Activated CD4-positive, alpha-beta T cell treated with anti-CD3 and anti-CD28 coated beads, Interleukin-2, amount 10 ng/mL, durations not matched to agents 7 days and 5 days (primary cell): ENCODE measurements around the gene ARNT2. TPM values are rescaled to one million over a fixed set of nuclear protein-coding genes. Genes with fewer than 3 reads are reported as not detected.

ENCODE experiments used
- CTCF ChIA-PET: fragments of 350-600 bp; sonication (Branson Sonifier 250); formaldehyde crosslinking; loops from one replicate; lab custom pipeline; 2021; ENCODE audit warnings: antibody characterized with exemption; lab: Charles Lee
- POLR2A ChIA-PET: fragments of 350-600 bp; sonication (Branson Sonifier 250); formaldehyde crosslinking; loops from one replicate; lab custom pipeline; 2021; ENCODE audit warnings: antibody characterized with exemption; lab: Charles Lee
- DNase-seq: peaks from one replicate; pipeline ENCODE4 v3.0.0-alpha.2; 2020
- H3K27ac Mint-ChIP-seq: one replicate; pipeline ENCODE4 v1.8.0; 2021; ENCODE audit warnings: mild to moderate bottlenecking, moderate library complexity, mixed read lengths
- H3K27me3 Mint-ChIP-seq: one replicate; pipeline ENCODE4 v1.8.0; 2021; ENCODE audit warnings: mixed read lengths
- H3K36me3 Mint-ChIP-seq: one replicate; pipeline ENCODE4 v1.8.0; 2021; ENCODE audit warnings: low read depth, mixed read lengths
- H3K4me1 Mint-ChIP-seq: one replicate; pipeline ENCODE4 v1.8.0; 2021; ENCODE audit warnings: mixed read lengths
- H3K4me3 Mint-ChIP-seq: one replicate; pipeline ENCODE4 v1.8.0; 2021; ENCODE audit warnings: mild to moderate bottlenecking, moderate library complexity, mixed read lengths
- H3K9me3 Mint-ChIP-seq: one replicate; pipeline ENCODE4 v1.8.0; 2021; ENCODE audit warnings: mixed read lengths
- total RNA-seq, 2 experiments: library from RNA; stranded (reverse); gene quantifications; one replicate each; pipeline ENCODE4 v1.2.3, GENCODE V29; 2021

Gene ARNT2
- total RNA-seq, 2 experiments from 2014 or later, result not detected

DNA sequence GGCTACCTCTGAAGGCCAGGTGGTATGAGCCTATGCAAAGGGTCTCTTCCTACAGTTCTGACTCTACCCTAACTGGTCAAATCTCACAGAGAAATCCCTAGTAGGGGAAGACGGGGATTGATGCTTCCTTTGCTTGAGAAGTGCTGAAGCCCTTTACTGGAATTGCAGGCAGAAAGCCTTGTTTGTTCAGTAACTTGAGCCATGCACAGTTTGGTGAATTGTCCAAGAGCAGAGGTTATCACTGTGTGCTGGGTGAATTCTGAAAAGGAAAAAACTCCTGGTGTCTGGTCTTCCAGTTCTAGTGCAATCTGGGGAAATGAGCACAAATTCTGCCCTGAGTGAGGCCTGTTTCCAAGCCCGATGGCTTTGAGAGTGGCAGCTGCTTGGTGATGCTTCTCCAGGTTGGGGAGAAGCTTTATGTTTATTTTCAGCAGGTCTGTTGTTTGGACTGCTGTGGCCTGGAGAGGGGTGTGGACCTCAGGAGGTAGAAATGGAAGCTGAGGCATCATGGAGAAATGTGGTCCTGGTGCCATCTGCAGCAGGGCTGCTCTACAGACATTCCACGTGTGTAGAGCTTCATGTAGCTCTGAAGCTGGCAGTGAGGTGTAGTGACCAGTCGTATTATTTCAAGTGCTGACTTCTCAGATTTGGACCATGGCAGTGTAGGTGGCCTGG lies 60.9 kb downstream of the ARNT2 start:
- Mint-ChIP-seq H3K36me3 (no peaks in the 10 kb centered on the region), H3K4me1 (no peaks in the 10 kb centered on the region), H3K27me3 (no peaks in the 10 kb centered on the region), H3K27ac (no peak overlapping the region), H3K4me3 (no peak overlapping the region), H3K9me3 (no peaks in the 10 kb centered on the region)
- CTCF ChIA-PET, result no interaction called here
- DNase-seq, result no peak
- POLR2A ChIA-PET, result no interaction called here

DNA sequence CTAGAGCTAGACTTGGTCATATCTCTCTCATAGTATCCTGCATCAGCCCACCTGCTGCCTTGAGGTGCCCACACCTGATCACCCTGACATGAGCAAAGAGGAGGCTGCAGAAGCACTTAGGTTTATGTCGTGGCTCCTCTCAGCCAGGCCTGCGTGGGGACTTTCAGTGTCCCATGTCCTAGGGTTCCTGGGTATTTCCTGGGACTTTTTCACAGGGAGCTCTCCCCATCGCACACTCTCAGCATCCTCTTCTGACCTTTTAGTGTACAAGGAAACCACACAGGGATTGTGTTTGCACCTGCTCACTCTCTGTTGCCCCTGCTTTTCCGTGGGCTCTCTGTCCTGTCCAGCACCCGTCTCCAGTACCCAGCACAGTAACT lies 61.4 kb downstream of the ARNT2 start:
- Mint-ChIP-seq H3K4me1 (no peaks in the 10 kb centered on the region), H3K27me3 (no peaks in the 10 kb centered on the region)
- CTCF ChIA-PET, result no interaction called here

DNA sequence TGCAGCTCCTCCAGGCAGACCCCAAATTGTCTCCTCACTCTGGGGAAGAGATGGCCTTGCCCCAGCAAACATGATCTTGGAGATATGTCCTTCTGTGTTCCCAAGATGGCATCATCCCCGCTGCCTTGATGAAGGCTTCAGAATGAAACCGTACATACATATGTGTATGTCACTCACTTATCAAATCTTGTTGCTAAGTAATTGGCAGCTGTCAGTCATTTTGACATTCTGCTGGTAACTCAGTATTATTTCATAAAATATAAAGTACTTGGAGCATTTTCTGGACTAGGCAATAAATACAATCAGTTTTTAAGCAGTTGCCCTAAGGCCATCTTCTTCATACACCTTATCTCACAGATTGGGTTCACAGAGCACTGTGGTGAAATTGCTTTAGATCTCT lies 62.4 kb downstream of the ARNT2 start:
- Mint-ChIP-seq H3K36me3 (no peaks in the 10 kb centered on the region), H3K27ac (no peak overlapping the region), H3K9me3 (no peaks in the 10 kb centered on the region), H3K4me3 (no peak overlapping the region), H3K27me3 (no peaks in the 10 kb centered on the region), H3K4me1 (no peaks in the 10 kb centered on the region)
- POLR2A ChIA-PET, result no interaction called here
- CTCF ChIA-PET, result no interaction called here
- DNase-seq, result no peak

More for the DNA sequence above, 61.4 kb downstream of the ARNT2 start:
- Mint-ChIP-seq H3K27ac (no peak overlapping the region), H3K36me3 (no peaks in the 10 kb centered on the region), H3K9me3 (no peaks in the 10 kb centered on the region), H3K4me3 (no peak overlapping the region)
- no peak for DNase-seq
- POLR2A ChIA-PET, result no interaction called here

DNA sequence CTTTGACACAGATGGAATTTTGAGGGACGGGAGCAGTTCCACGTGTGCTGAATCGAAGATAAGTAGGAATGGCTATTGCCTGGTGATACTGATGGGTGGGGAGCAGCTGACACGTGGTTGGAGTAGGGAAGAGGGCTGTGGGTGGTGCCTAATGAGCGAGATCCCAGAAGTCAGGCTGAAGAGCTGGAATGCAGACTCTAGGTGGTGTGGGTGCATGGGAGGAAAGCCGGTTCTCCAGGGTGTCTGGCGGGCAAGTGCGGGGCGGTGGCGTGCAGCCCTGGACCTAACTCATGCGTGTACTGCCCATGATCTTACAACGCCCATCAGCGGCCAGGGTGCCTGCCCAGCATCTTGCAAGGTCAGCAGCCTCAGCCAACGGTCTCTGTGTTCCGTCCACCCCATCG lies 63.1 kb downstream of the ARNT2 start:
- Mint-ChIP-seq H3K4me1 (no peaks in the 10 kb centered on the region), H3K4me3 (no peak overlapping the region), H3K9me3 (no peaks in the 10 kb centered on the region), H3K27me3 (peaks cover 4% of the 10 kb centered on the region), H3K36me3 (no peaks in the 10 kb centered on the region), H3K27ac (no peak overlapping the region)
- ChIA-PET POLR2A (no interaction called here), CTCF (no interaction called here)
- no peak for DNase-seq

DNA sequence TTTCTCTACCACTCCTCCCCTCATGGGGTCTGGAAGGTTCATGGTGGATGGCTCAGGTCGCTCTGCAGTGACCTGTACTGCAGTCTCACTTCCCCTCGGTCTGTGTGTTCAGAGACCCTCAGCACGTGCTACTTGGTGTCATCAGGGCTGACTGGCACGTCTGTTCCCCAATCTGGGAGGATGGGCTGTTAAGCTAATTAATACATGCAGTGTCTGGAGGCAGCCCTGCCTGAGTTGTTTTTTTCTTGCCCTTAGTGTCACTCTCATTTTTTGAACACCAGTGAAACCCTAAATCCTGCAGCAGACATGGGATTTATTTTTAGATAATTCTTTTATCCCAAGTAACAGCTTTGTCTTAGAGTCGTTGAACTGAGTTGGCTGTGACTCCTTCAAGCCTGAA lies 64.6 kb downstream of the ARNT2 start:
- Mint-ChIP-seq H3K27ac (no peak overlapping the region), H3K9me3 (no peaks in the 10 kb centered on the region), H3K4me3 (no peak overlapping the region), H3K4me1 (no peaks in the 10 kb centered on the region), H3K36me3 (no peaks in the 10 kb centered on the region), H3K27me3 (peaks cover 13% of the 10 kb centered on the region)
- POLR2A ChIA-PET, result no interaction called here
- no peak for DNase-seq
- CTCF ChIA-PET, result no interaction called here

DNA sequence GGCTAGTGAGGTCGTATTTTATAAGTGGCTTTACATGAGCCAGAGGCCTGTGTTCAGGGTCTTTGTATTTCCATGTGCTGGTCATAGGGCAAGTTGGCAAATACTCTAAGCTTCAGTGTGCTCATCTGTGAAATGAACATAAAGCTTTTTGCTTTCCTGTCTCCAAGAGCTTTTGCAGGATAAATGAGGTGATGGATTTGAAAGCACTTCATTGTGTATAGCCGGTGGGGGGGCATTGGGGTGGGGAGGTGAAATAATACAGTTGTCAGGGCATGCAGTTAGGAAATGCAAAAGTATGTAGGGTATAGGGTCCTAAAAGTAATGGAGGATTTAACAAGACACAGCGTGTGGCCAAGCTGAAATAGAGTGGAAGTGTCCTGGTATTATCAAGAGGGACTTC lies 67.7 kb downstream of the ARNT2 start:
- CTCF ChIA-PET, result no interaction called here
- H3K9me3 Mint-ChIP-seq, result peaks cover 7% of the 10 kb centered on the region
- no peak for DNase-seq
- POLR2A ChIA-PET, result no interaction called here
- no peak overlapping the region for H3K27ac Mint-ChIP-seq
- H3K27me3 Mint-ChIP-seq, result peaks cover 13% of the 10 kb centered on the region
- H3K36me3 Mint-ChIP-seq, result no peaks in the 10 kb centered on the region
- H3K4me3 Mint-ChIP-seq, result no peak overlapping the region
- no peaks in the 10 kb centered on the region for H3K4me1 Mint-ChIP-seq

DNA sequence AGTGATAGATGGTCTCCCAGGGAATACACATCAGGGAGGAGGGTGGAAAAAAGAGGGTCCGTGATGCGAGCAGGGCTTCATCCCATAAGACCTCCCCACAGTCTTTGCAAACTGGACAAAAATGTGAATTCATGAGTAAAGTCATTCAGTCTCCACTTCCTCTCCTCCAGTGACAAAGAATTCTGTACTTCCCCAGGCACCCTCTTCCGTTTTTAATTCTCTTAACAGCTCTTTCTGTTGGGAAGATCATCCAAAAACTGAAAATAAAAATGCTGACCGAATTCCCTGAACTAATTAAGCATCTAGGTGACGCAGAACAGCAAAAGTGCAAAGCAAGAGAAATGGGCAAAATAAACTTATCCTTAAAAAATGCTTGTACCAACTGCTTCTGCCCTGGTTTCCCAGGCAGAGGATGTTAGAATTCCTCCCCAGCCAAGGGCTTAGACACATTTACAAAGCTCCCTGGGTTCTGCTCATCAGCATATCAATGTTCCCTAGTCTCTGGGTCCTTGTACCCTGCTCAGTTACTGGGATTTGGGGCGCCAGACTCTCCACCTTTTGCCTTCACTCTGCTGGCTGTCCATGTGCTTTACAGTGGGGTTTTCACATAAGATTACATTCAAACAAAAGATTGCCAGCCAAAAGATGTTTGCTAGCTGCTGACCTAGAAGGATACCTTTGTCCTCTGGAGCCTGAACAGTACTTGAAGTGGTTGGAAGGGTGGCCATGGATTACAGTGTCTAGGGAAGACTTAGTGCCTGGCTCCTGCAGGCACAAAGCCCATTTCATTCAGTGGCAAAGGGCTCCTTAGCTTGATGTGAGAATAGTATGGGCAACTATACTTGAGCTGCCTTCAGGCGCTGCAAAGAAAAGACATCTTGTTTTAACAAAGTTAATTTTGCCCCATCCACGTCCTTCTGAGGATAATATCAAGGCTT lies 69.4 kb downstream of the ARNT2 start:
- no peak overlapping the region for H3K4me3 Mint-ChIP-seq
- H3K4me1 Mint-ChIP-seq, result no peaks in the 10 kb centered on the region
- ChIA-PET POLR2A (no interaction called here), CTCF (interaction anchor here (1.5 kb wide), 1 partner anchor 9 kb away, joined by 3 read pairs; no protein-coding TSS in a partner anchor)
- no peaks in the 10 kb centered on the region for H3K36me3 Mint-ChIP-seq
- peaks cover 7% of the 10 kb centered on the region for H3K9me3 Mint-ChIP-seq
- DNase-seq, result no peak
- H3K27me3 Mint-ChIP-seq, result peaks cover 13% of the 10 kb centered on the region
- H3K27ac Mint-ChIP-seq, result no peak overlapping the region

DNA sequence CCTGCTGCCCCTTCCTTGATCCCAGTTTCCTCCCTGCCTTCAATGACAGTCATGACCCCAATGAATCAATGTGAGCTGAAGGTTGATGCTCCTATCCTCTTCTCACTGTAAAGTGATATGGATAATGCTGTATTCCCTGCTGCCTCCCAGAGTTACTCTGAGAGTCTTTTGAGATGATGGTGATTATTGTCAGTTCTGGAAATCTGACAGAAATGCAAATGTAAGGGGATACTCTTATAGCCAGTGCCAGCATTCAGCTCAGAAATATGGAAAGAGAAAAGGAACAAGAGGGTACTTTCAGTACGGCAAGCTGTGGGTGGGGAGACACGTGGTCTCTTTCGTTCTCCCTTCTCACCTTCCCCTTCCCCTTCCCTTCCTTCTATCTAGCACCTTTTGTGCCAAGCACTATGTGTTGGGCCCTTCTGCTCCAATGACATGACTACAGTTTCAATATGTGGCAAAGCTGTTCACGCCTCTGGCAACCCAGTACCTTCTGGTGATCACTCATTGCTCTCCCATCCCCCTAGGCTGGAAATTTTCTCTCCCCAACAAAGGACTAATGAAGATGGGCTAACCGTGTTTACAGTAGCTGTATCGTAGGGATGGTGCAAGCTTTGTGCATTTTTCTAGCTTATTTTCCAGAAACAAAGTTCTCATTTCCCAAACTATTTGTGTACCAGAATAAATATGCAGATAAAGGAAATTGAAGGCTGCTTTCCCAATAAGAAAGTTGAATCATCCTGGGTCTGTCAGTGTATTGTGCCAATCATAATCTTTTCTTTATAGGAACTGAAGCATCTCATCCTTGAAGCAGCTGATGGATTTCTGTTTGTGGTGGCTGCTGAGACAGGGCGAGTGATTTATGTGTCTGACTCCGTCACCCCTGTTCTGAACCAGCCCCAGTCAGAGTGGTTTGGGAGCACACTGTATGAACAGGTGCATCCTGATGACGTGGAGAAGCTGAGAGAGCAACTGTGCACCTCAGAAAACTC lies 70.3 kb downstream of the ARNT2 start:
- CTCF ChIA-PET, result interaction anchor here (1.5 to 1.8 kb wide), 2 partner anchors 8 to 15 kb away, joined by 3 to 7 read pairs; no protein-coding TSS in a partner anchor
- no peak overlapping the region for H3K27ac Mint-ChIP-seq
- no peaks in the 10 kb centered on the region for H3K36me3 Mint-ChIP-seq
- H3K4me3 Mint-ChIP-seq, result no peak overlapping the region
- H3K27me3 Mint-ChIP-seq, result peaks cover 13% of the 10 kb centered on the region
- no peaks in the 10 kb centered on the region for H3K4me1 Mint-ChIP-seq
- POLR2A ChIA-PET, result no interaction called here
- no peak for DNase-seq
- H3K9me3 Mint-ChIP-seq, result peaks cover 7% of the 10 kb centered on the region

DNA sequence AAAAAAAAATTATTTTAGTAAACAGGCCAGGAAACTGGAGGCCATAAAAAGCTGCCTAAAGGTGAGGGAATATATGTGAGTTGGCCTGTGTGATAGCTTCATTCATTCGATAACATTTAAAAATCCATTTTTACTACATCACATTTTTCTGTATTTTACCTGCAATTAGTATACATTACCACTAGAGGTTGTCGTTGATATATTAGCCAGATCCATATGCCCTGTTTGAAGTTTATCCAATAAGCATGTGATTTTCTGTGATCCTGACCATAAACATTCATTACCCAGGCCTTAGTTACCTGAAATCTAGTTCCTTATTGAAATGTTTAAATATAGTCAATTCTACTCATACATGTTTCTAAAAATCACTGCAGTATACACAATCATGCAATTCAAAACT lies 71.4 kb downstream of the ARNT2 start:
- ChIA-PET CTCF (interaction anchor here (1.8 kb wide), 1 partner anchor 14 kb away, joined by 7 read pairs; no protein-coding TSS in a partner anchor), POLR2A (no interaction called here)
- Mint-ChIP-seq H3K9me3 (peaks cover 7% of the 10 kb centered on the region), H3K4me1 (no peaks in the 10 kb centered on the region), H3K4me3 (no peak overlapping the region), H3K36me3 (no peaks in the 10 kb centered on the region), H3K27me3 (peaks cover 13% of the 10 kb centered on the region), H3K27ac (no peak overlapping the region)
- no peak for DNase-seq

DNA sequence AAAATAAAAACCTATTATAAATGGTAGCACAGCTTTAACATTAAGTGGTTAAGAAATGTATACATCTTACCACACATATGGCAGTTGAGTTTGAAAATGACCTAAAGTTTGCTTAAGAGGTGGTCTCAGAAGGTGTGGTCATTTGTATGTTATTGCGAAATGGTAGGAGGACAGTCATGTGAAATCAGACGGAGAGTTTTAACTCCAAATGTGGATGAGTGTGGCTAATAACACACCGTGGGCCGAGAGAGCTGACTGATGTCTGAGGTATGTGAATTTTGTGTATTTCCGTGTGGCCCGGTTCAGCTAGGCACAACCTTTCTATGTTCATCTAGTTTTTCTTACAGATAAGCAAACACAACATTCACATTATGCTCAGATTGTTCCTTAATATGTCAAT lies 71.9 kb downstream of the ARNT2 start:
- H3K27ac Mint-ChIP-seq, result no peak overlapping the region
- DNase-seq, result no peak
- H3K4me3 Mint-ChIP-seq, result no peak overlapping the region
- POLR2A ChIA-PET, result no interaction called here
- H3K36me3 Mint-ChIP-seq, result no peaks in the 10 kb centered on the region
- CTCF ChIA-PET, result interaction anchor here (1.8 kb wide), 1 partner anchor 13 kb away, joined by 7 read pairs; no protein-coding TSS in a partner anchor
- peaks cover 7% of the 10 kb centered on the region for H3K9me3 Mint-ChIP-seq
- no peaks in the 10 kb centered on the region for H3K4me1 Mint-ChIP-seq
- peaks cover 13% of the 10 kb centered on the region for H3K27me3 Mint-ChIP-seq

DNA sequence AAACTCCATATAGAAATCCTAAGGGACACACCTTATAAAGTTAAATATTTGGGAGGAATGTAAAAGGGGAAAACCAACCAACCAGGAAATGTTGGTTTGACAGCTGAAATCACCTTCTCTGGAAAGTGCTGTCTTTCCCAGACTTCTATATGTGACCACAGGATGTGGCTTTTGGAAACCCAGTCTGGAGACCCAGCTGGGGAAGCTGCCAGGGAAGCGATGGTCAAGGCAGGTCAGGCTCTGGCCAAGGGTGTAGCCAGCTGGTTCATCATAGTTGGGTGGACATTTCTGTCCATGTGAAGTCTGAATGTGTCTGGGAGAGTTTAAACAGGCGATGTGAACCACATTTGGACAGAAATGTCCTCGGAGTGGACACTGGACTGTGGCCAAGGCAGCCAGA lies 73.9 kb downstream of the ARNT2 start:
- CTCF ChIA-PET, result interaction anchor here (1.2 kb wide), 1 partner anchor 11 kb away, joined by 3 read pairs; no protein-coding TSS in a partner anchor
- Mint-ChIP-seq H3K27me3 (peaks cover 3% of the 10 kb centered on the region), H3K4me1 (no peaks in the 10 kb centered on the region), H3K36me3 (no peaks in the 10 kb centered on the region), H3K27ac (no peak overlapping the region), H3K9me3 (peaks cover 7% of the 10 kb centered on the region), H3K4me3 (no peak overlapping the region)
- POLR2A ChIA-PET, result no interaction called here
- DNase-seq, result no peak

DNA sequence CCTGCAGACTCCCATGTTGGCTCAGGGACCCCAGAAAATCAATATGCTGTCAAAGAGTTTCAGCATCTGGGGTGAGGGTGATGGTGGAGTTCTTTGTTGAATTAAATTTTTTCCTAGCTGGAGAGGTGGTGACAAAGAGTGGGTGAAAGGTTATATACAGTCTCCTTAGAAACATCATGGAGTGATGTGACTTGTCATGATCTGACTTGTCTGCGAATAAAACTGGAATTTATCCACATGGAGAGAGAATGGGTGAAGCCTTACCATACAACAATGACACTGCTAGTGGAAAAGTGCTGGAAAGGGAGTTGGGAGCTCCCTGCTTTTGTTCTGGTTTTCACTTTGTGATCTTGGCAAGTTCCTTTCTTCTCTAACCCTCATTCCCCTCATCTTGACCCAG lies 75.0 kb downstream of the ARNT2 start:
- POLR2A ChIA-PET, result no interaction called here
- Mint-ChIP-seq H3K36me3 (no peaks in the 10 kb centered on the region), H3K27ac (no peak overlapping the region), H3K4me1 (no peaks in the 10 kb centered on the region), H3K9me3 (peaks cover 7% of the 10 kb centered on the region), H3K4me3 (no peak overlapping the region), H3K27me3 (no peaks in the 10 kb centered on the region)
- DNase-seq, result no peak
- CTCF ChIA-PET, result no interaction called here
